Glutamatergic neuron (in vitro differentiated cells): ENCODE data around the gene DACT2. TPM values are rescaled to one million over a fixed set of nuclear protein-coding genes. Genes with fewer than 3 reads are reported as not detected.
A peak's percentile ranks its signal among the peaks of the same experiment; 100 is the strongest.

Experiments used
- DNase-seq: peaks from one replicate; pipeline ENCODE4 v3.0.0; 2022
- H3K27ac Mint-ChIP-seq: one replicate; pipeline ENCODE4 v1.8.0; 2020; ENCODE audit warnings: mild to moderate bottlenecking, mixed read lengths, inconsistent platforms; ENCODE audit not compliant: unreplicated experiment
- H3K27me3 Mint-ChIP-seq: one replicate; pipeline ENCODE4 v1.8.0; 2020; ENCODE audit warnings: mild to moderate bottlenecking, moderate library complexity, mixed read lengths, inconsistent platforms; ENCODE audit not compliant: unreplicated experiment
- H3K36me3 Mint-ChIP-seq: one replicate; pipeline ENCODE4 v1.8.0; 2020; ENCODE audit warnings: mild to moderate bottlenecking, mixed read lengths, inconsistent platforms; ENCODE audit not compliant: unreplicated experiment
- H3K4me1 Mint-ChIP-seq: one replicate; pipeline ENCODE4 v1.8.0; 2020; ENCODE audit warnings: mild to moderate bottlenecking, low read depth, mixed read lengths, inconsistent platforms; ENCODE audit not compliant: unreplicated experiment
- H3K4me3 Mint-ChIP-seq: one replicate; pipeline ENCODE4 v1.8.0; 2020; ENCODE audit warnings: mild to moderate bottlenecking, mixed read lengths, inconsistent platforms; ENCODE audit not compliant: unreplicated experiment
- H3K9me3 Mint-ChIP-seq: one replicate; pipeline ENCODE4 v1.8.0; 2020; ENCODE audit warnings: mild to moderate bottlenecking, moderate library complexity, mixed read lengths, inconsistent platforms; ENCODE audit not compliant: unreplicated experiment
- total RNA-seq: library from RNA; stranded (reverse); fragmentation: NEBNext Ultra II Directional; extraction: Animal tissue kit (Norgen Biotek cat#: 25700); gene quantifications from one replicate; pipeline ENCODE4 v1.2.1, GENCODE V29; 2021; ENCODE audit not compliant: unreplicated experiment
- TF ChIP-seq, protein P1 (sequence below): fragments of 200-600 bp; sonication (generic); IDR thresholded peaks from one replicate; pipeline ENCODE4 v1.5.0; 2021; ENCODE audit not compliant: partially characterized antibody, unreplicated experiment

The DACT2 gene
- total RNA-seq, 1 donor from 2014 or later = 0.22 TPM

DNA sequence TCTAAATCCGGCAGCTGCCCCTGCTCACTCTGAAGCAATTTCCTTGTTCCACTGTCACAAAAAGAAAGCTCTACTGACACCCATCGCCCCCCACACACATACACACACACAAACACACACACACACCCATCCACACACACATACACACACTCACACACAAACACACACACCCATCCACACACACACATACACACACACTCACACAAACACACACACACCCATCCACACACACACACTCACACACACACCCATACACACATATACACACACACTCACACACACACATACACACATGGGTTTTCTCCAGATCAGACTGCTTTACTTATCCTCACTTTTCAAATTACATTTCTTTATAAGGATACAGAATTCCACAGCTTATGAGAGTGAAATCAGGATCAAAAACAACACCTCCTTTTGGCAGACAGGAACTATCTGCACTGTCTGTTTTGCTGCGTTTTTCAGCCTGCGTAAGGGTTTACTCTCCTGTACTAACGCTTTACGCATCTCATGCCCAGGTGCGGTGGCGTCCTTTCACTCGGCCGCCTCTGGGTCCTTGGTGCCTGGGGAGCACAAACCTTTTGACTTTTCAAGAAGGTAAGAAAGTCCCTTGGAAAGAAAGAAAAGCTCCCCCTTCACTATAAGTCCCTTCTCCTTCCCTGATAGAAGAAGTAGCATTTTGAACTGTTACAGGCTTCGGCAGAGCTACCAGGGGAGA, 8.0 kb downstream of the DACT2 start:
- H3K36me3 Mint-ChIP-seq = no peaks in the 10 kb centered on the region
- peak overlapping the region; percentile 13 for H3K4me3 Mint-ChIP-seq
- TF ChIP-seq, protein P1, sequence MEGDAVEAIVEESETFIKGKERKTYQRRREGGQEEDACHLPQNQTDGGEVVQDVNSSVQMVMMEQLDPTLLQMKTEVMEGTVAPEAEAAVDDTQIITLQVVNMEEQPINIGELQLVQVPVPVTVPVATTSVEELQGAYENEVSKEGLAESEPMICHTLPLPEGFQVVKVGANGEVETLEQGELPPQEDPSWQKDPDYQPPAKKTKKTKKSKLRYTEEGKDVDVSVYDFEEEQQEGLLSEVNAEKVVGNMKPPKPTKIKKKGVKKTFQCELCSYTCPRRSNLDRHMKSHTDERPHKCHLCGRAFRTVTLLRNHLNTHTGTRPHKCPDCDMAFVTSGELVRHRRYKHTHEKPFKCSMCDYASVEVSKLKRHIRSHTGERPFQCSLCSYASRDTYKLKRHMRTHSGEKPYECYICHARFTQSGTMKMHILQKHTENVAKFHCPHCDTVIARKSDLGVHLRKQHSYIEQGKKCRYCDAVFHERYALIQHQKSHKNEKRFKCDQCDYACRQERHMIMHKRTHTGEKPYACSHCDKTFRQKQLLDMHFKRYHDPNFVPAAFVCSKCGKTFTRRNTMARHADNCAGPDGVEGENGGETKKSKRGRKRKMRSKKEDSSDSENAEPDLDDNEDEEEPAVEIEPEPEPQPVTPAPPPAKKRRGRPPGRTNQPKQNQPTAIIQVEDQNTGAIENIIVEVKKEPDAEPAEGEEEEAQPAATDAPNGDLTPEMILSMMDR = no peak
- H3K27ac Mint-ChIP-seq = no peak overlapping the region
- H3K9me3 Mint-ChIP-seq = no peaks in the 10 kb centered on the region
- H3K4me1 Mint-ChIP-seq = peaks cover 4% of the 10 kb centered on the region
- DNase-seq = no peak
- H3K27me3 Mint-ChIP-seq = no peaks in the 10 kb centered on the region

DNA sequence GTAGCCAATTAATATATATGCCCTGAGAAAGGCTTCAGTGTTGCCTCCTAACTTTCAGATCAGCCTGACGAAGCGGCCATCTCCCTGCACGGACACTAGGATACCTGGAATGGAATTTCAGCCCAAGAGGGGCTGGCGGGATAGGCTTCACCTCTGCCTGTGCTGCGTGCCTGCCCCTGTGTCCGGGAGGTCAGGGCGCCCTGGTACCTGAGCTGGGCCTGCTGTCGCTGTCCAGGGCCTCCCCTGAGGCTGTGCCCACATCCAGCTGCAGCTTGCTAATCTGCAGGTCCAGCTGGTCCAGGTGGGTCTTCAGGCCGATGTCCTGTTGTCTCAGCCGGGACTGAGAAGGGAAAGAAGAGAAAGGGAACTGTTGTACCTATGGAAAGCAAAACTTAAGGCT, 8.6 kb downstream of the DACT2 start:
- no peak for DNase-seq
- Mint-ChIP-seq H3K4me3 (no peak overlapping the region), H3K27ac (no peak overlapping the region), H3K4me1 (peaks cover 4% of the 10 kb centered on the region), H3K27me3 (no peaks in the 10 kb centered on the region), H3K36me3 (no peaks in the 10 kb centered on the region), H3K9me3 (no peaks in the 10 kb centered on the region)
- TF ChIP-seq, protein P1 = no peak

DNA sequence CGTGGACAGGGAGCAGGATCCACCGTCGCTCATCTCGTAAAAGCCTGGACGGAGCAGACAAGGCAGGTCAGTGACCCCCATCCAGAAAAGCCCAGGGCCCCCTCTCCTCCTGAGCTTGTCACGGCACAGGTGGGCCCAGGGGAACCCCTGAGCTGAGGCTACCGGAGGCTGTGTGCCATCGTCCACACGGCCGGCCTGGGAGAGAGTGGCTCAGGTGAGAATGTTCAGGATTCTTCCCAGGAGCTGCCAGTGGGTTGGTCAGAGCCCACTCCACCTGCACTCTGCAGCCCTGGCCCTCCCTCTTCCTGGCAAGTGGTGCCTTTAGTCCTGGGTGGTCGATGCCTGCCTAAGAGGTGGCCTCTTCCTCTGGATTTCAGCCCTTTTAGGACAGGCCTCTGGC, 9.2 kb downstream of the DACT2 start:
- no peak overlapping the region for H3K27ac Mint-ChIP-seq
- no peaks in the 10 kb centered on the region for H3K9me3 Mint-ChIP-seq
- no peaks in the 10 kb centered on the region for H3K36me3 Mint-ChIP-seq
- H3K4me1 Mint-ChIP-seq = peaks cover 4% of the 10 kb centered on the region
- no peak for DNase-seq
- H3K4me3 Mint-ChIP-seq = no peak overlapping the region
- TF ChIP-seq, protein P1 = no peak
- H3K27me3 Mint-ChIP-seq = no peaks in the 10 kb centered on the region

DNA sequence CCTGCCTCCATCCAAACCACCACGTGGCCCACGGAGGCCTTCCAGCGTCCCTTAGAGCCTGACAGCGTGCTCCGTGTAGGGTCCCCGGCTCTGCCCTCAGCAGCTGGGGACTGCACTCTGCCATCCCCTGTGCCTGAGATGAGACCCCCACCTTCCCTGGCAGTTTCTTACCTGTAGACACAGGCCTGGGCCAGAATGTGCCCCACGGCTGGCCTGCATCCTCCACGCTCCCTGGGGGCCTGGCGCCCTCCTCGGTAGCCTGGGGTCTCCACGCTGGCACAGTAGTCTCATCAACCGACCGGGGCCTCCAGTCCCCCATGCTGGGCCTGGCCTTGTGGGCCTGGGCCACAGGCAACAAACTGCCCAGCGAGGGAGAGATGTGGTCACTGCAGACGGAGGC, 9.6 kb downstream of the DACT2 start:
- TF ChIP-seq, protein P1 = no peak
- Mint-ChIP-seq H3K27ac (no peak overlapping the region), H3K36me3 (no peaks in the 10 kb centered on the region), H3K9me3 (no peaks in the 10 kb centered on the region), H3K4me3 (no peak overlapping the region), H3K4me1 (peaks cover 6% of the 10 kb centered on the region), H3K27me3 (peaks cover 3% of the 10 kb centered on the region)
- no peak for DNase-seq

DNA sequence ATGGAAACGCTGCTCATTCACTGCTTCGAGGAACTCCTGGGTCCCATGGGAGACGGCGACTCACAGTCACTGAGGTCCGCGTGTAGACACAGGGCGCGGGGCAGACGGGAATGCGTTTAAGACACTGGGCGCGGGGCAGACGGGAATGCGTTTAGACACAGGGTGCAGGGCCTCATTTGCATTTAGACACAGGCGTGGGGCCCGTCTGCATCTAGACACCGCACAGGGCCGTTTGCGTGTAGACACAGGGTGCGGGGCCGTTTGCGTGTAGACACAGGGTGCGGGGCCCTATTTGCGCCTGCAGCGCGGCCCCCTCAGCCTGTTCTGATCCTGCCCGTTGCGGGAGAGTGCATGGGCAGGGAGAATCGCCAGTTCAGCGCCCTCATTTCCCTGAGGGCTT, 10.4 kb downstream of the DACT2 start:
- no peak overlapping the region for H3K27ac Mint-ChIP-seq
- H3K4me3 Mint-ChIP-seq = no peak overlapping the region
- H3K36me3 Mint-ChIP-seq = no peaks in the 10 kb centered on the region
- DNase-seq = no peak
- TF ChIP-seq, protein P1 = no peak
- H3K9me3 Mint-ChIP-seq = peaks cover 1% of the 10 kb centered on the region
- peaks cover 3% of the 10 kb centered on the region for H3K27me3 Mint-ChIP-seq
- H3K4me1 Mint-ChIP-seq = peaks cover 11% of the 10 kb centered on the region
